Fibroblast of skin of right biceps (primary cell): ENCODE results near the gene SPNS2.

ENCODE experiments used
- DNase-seq: peaks from one replicate; pipeline ENCODE4 v3.0.0-alpha.2; 2013

Gene SPNS2

GRCh38 chr17:4522661-4523060, 24.0 kb downstream of the SPNS2 start:
- no peak for DNase-seq

DNA sequence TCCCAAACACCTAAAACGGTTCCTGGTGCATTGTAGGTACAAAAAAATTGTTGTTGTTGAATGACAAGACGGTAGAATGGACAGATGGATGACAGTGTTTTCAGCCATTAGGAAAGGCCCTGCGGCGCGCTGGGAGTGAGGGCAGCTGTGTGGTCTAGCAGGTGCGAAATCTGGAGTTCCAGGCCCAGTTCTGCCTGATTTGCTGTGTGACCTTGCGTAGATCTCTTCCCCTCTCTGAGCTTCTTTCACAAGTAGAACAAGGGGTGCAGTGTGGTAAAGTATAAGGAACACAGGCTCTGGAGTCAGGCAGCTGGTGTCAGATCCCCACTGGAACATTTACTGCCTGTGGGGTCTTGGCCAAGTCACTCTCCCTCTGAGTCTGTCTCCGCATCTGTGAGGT, 25.3 kb downstream of the SPNS2 start:
- DNase-seq: no peak

- no peak for DNase-seq
These were observed 27.2 kb downstream of the SPNS2 start for GRCh38 chr17:4525691-4526397.

DNA sequence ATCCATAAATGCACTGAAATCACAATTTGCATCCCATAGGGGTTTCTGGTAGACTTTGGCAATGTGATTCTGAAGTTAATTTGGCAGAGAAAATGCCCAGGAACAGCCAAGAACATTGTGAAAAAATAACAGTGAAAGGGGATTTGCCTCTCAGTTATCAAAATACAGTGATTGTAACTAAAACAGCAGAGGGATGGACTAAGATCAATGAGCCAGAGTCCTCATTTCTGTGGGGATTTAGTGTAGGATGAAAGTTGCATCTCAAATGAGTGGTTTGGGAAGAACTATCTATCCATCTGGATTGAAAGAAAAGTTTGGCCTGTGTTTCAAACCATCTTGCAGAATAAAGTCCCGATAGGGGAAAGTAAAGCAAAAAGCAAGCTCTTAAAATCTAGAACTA, 28.5 kb downstream of the SPNS2 start:
- DNase-seq: no peak

DNA sequence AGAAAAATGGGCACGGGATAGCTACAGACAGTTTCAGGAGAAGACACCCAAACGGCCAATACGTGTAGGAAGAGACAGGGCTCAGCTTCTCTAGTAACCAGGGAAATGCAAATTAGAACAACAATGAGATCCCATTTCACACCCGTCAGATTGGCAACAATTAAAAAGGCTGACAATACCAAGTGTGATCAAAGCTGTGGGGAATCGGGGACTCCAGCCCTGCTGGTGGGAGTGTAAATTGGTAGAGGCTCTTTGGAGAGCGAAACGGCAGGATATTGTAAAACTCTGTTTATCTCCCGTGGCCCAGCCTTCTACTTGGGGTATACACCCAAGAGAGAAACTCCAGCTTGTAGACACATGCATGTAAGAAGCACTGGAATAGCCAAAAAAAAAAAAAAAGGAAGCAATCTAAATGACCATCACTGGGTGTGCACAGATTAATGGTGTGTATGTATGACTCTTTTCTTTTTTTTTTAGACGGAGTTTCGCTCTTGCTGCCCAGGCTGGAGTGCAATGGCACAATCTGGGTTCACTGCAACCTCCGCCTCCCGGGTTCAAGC, 29.0 kb downstream of the SPNS2 start:
- DNase-seq: no peak

DNA sequence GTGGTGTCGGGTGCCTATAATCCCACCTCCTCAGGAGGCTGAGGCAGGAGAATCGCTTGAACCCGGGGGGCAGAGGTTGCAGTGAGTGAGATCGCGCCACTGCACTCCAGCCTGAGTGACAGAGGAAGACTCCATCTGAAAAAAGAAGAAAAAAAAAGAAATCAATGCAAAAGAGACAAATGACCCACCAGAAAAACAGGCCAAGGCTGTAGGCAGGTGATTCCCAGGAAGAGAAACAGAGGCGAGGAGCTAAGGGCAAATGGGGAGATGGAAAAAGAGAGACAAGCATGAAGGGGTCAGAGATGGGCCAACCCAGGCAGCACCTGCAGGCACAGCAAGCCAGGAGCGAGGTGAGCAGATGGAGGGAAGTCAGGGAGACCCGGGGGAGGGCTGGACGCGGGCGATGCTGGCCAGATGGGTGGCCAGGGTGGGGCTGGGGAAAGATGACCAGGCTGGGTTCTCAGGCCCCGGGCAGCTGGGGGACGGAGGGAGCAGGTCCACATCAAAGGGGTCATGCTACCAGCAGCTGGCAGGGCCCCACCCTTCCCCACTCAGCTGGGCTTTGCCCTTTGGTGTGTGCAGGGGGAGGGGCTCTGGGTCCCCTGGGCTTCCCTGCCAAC, 31.0 kb downstream of the SPNS2 start:
- DNase-seq: no peak

DNA sequence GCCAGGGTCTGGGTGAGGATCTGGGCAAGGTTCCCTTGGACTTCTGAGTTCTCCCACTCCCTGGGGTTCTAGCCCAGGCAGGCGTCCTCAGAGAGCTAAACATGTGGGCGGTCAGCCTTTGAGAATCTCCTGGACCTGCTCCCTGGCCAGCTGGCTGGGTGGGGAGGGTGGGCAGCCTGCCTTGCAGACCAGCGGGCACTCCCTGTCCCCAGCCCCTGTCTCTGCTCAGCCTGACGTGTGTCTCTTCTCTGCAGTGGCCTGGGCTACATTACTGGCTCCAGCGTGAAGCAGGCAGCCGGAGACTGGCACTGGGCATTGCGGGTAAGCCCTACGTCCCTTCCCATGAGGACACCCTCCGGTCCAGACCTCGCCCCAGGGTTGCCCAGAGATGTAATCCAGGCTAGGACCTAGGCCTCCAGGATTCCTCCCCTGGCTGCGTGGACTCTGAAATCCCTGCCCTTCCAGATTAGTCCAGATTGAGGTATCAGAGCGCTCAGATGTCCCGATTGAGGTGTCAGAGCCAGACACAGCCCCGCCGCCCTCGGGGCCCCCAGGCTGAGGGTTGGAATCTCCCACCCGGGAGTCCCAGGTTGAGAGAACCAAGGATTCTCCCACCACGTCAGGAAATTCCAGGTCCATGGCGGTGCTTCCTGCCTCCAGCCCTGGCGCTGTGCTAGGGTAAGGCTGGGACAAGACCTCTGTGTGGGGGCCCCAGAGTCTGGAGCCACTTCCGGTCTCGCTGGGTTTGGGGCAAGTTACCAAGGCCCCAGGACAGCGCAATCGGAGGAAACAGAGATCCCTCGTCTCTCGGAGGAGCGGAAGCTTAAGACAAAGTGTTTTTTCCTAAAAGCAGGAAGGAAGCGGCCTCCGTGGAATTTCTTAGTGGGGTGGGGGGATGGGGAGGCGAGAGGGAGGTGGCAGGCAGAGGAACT, 32.4 kb downstream of the SPNS2 start:
- DNase-seq: peak; percentile 21

- DNase-seq: no peak
These were observed 33.5 kb downstream of the SPNS2 start for GRCh38 chr17:4531988-4532736.

GRCh38 chr17:4532860-4533522, 34.3 kb downstream of the SPNS2 start:
- DNase-seq: no peak

DNA sequence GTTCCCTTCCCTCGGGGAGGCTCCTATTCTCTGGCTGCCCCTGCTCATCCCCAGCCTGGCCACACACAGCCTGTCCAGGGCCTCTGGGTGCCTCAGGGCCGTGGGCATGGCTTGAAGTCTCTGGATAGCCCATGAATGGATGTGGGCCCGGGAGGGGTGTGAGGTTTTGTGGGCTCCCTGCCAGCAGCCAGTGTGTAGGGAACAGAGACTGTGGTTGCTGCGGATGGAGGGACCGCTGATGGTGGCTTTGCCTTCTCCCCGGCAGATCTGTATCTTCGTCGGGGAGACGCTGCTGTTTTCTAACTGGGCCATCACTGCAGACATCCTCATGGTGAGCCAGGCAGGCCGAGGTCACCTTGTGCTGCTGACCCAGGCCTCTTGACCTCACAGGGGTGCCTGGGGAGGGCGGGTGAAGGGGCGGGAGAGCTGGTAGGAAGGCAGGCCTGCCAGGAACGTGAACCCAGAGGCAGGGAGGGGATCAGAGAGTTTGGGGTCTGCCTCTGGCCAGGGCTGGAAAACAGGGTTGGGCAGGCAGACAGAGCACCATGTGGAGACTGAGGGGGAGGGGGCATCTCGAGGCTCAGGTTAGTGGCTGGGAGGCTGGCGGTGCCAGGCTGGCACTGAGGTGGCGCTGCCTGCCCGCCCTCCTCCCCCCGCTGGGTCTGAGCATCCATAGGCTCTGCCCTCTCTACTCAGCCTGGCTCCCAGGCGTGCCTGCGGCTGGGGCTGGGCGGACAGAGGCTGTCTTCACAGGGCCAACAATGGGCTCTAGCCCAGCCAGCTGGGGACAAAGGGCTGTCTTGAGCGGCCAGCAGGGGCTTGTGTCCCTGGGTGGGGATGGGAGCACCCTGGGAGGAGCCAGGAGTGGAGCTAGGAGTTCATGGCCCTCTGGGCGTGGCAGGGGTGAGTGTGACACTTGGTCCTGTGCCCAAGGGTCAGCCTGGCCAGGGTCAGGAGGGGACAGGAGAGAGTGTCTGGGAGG, 35.1 kb downstream of the SPNS2 start:
- DNase-seq: peak; percentile 5

DNA sequence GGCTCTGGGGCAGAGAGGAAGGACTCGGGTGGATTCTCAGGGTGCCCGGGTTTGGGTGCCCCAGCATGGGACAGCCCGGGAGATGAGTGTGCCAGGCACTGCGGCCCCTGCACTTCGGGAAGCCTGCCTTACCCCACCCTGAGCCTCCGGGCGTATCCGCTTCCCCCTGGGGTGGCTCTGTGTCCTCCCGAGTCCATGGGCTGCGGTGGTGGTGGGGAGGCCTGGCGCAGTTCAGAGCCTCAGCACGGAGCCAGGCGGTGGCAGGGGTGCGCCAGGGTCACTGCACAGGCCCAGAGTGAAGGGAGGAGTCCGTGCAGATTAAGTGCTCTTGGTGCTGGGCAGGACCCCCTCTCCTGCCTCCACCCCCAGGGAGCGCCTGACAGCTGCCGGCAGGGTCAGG, 35.8 kb downstream of the SPNS2 start:
- no peak for DNase-seq

GRCh38 chr17:4534928-4535666, 36.4 kb downstream of the SPNS2 start:
- DNase-seq: no peak

GRCh38 chr17:4535667-4536258, 37.1 kb downstream of the SPNS2 start:
- DNase-seq: no peak

DNA sequence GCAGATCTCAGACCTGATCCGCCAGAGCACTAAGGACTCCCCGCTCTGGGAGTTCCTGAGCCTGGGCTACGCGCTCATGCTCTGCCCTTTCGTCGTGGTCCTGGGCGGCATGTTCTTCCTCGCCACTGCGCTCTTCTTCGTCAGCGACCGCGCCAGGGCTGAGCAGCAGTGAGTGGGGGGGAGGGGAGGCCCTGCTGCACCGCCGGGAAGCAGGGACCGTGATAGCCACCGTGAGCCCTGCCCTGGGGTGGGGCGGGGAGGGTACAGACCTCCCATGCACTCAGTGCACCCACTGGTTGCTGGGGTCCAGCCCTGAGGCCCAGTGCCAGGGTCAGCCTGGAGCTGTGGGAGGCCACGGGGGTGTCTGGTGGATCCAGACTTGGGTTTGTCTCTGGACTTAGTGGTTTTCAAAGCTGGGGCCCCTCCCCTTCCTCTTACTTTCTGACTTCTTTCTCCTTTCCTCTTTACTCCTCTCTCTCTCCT, 37.6 kb downstream of the SPNS2 start:
- peak; percentile 23 for DNase-seq

- DNase-seq: no peak
These were observed 38.2 kb downstream of the SPNS2 start for GRCh38 chr17:4536742-4537411.

GRCh38 chr17:4537451-4538235, 39.0 kb downstream of the SPNS2 start:
- DNase-seq: no peak

GRCh38 chr17:4538236-4539002, 39.7 kb downstream of the SPNS2 start:
- no peak for DNase-seq
